Endodermal cell (in vitro differentiated cells): ENCODE measurements around the gene IPMK. TPM values are rescaled to one million over a fixed set of nuclear protein-coding genes. Genes with fewer than 3 reads are reported as not detected.

Experiments
- DNase-seq: peaks from one replicate; pipeline ENCODE4 v3.0.0-alpha.2; 2017
- H3K27ac ChIP-seq: 2 replicates; pipeline ENCODE4 v1.5.1; 2013; ENCODE audit warnings: mild to moderate bottlenecking, low read depth, low read length, moderate library complexity
- H3K27me3 ChIP-seq: 2 replicates; pipeline ENCODE4 v1.6.1; 2013; ENCODE audit warnings: mild to moderate bottlenecking, low read length, moderate library complexity; ENCODE audit not compliant: insufficient read depth, control insufficient read depth, poor library complexity, severe bottlenecking
- H3K36me3 ChIP-seq: 2 replicates; pipeline ENCODE4 v1.7.0; 2013; ENCODE audit warnings: mild to moderate bottlenecking, low read length, moderate library complexity; ENCODE audit not compliant: control insufficient read depth, insufficient read depth
- H3K4me1 ChIP-seq: one replicate; pipeline ENCODE4 v1.7.0; 2013; ENCODE audit warnings: low read length; ENCODE audit not compliant: control insufficient read depth, insufficient read depth
- H3K4me3 ChIP-seq: 2 replicates; pipeline ENCODE4 v1.5.1; 2013; ENCODE audit warnings: mild to moderate bottlenecking, low read length, moderate library complexity
- H3K9ac ChIP-seq: 2 replicates; pipeline ENCODE4 v1.6.1; 2013; ENCODE audit warnings: mild to moderate bottlenecking, low read length, moderate library complexity; ENCODE audit not compliant: poor library complexity, severe bottlenecking; ENCODE audit errors: extremely low read depth
- H3K9me3 ChIP-seq: 2 replicates; pipeline ENCODE4 v1.6.1; 2013; ENCODE audit warnings: mild to moderate bottlenecking, low read length, moderate library complexity; ENCODE audit not compliant: control insufficient read depth
- H3K27ac Mint-ChIP-seq: 2 replicates; pipeline ENCODE4 v1.8.0; 2020; ENCODE audit warnings: mixed read lengths
- H3K27me3 Mint-ChIP-seq: 2 replicates; pipeline ENCODE4 v1.8.0; 2021; ENCODE audit warnings: mild to moderate bottlenecking, mixed read lengths; ENCODE audit not compliant: insufficient read depth
- H3K36me3 Mint-ChIP-seq: 2 replicates; pipeline ENCODE4 v1.8.0; 2020; ENCODE audit warnings: low read depth, mixed read lengths
- H3K4me1 Mint-ChIP-seq: 2 replicates; pipeline ENCODE4 v1.8.0; 2020; ENCODE audit warnings: mixed read lengths
- H3K4me3 Mint-ChIP-seq: 2 replicates; pipeline ENCODE4 v1.8.0; 2020; ENCODE audit warnings: mild to moderate bottlenecking, moderate library complexity, mixed read lengths
- H3K9me3 Mint-ChIP-seq: 2 replicates; pipeline ENCODE4 v1.8.0; 2020; ENCODE audit warnings: mild to moderate bottlenecking, mixed read lengths
- WGBS, 2 experiments: methylation state at CpG; one replicate each; pipeline versions ENCODE4 v1.1.5 to v1.1.7; 2013; ENCODE audit warnings: missing lambda C conversion rate in 2 of 2, mixed read lengths in 1 of 2; ENCODE audit not compliant: insufficient coverage in 1 of 2, insufficient read length in 1 of 2; 5-methylcytosine and 5-hydroxymethylcytosine counted together
- total RNA-seq, 2 donors: library from RNA; stranded (reverse); fragmentation: NEBNext Ultra II Directional in 1 of 2; extraction: Animal tissue kit (Norgen Biotek cat#: 25700) in 1 of 2; gene quantifications; 2 replicates in 1 of 2; 3 replicates in 1 of 2; pipeline ENCODE4 v1.2.1, GENCODE V29; 2021
- TF ChIP-seq, protein P1 (sequence below): fragments of 200-600 bp; sonication (generic); conservative IDR thresholded peaks from 2 replicates; pipeline ENCODE4 v1.5.0; 2021; ENCODE audit warnings: antibody characterized with exemption, mild to moderate bottlenecking

Gene IPMK
- total RNA-seq, 2 donors from 2014 or later, result 9.3 to 9.4 TPM

DNA sequence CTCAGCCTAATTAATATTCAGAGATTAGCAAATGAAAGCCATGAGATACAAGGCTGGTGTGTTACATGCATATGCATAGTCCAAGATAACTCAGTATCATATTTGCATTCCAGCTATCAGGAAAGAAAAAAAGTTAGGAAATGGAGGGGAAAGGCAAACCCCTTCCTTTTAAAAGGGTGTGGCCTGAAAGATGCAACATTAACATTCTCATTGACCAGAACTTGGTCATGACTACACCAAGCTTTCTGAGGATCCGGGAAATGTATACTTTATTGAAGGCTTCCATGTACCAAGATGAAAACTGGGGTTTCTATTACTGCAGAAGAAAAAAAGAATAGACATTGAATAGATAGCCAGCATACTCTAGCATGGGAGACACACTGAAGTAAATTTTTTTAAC lies 96.5 kb downstream of the IPMK start:
- TF ChIP-seq, protein P1, sequence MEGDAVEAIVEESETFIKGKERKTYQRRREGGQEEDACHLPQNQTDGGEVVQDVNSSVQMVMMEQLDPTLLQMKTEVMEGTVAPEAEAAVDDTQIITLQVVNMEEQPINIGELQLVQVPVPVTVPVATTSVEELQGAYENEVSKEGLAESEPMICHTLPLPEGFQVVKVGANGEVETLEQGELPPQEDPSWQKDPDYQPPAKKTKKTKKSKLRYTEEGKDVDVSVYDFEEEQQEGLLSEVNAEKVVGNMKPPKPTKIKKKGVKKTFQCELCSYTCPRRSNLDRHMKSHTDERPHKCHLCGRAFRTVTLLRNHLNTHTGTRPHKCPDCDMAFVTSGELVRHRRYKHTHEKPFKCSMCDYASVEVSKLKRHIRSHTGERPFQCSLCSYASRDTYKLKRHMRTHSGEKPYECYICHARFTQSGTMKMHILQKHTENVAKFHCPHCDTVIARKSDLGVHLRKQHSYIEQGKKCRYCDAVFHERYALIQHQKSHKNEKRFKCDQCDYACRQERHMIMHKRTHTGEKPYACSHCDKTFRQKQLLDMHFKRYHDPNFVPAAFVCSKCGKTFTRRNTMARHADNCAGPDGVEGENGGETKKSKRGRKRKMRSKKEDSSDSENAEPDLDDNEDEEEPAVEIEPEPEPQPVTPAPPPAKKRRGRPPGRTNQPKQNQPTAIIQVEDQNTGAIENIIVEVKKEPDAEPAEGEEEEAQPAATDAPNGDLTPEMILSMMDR, result no peak
- no peaks in the 10 kb centered on the region for H3K4me1 ChIP-seq
- no peaks in the 10 kb centered on the region for H3K9me3 ChIP-seq
- no peak for DNase-seq
- Mint-ChIP-seq H3K4me1 (no peaks in the 10 kb centered on the region), H3K27me3 (no peaks in the 10 kb centered on the region), H3K4me3 (no peak overlapping the region), H3K36me3 (no peaks in the 10 kb centered on the region), H3K27ac (no peak overlapping the region), H3K9me3 (no peaks in the 10 kb centered on the region)
- H3K9ac ChIP-seq, result no peak overlapping the region
- 85 to 100% methylated on average over 1 of the region's 1 CpG for WGBS, 2 experiments
- H3K36me3 ChIP-seq, result no peaks in the 10 kb centered on the region
- H3K27ac ChIP-seq, result no peak overlapping the region
- no peaks in the 10 kb centered on the region for H3K27me3 ChIP-seq
- H3K4me3 ChIP-seq, result no peak overlapping the region

DNA sequence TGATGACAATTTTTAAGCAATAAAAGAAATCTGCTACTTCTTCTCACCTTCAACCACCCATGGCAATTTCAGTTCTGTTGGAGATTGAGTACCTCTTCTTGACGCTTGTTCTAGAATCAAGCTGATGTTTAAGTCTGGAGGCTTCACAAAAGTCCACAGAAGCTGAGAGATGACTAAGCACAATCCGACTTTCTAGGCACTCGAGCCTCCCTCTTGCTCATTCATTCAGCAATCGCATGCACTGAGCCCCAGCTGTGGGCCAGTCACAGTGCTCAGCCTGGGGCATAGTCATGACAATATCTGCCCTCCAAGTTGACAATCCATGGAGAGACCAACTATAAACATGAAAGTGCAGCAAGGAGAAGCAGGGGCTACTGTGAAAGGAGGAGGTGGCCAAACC lies 103.2 kb downstream of the IPMK start:
- TF ChIP-seq, protein P1, result no peak
- no peaks in the 10 kb centered on the region for H3K4me1 ChIP-seq
- DNase-seq, result no peak
- H3K4me3 ChIP-seq, result no peak overlapping the region
- Mint-ChIP-seq H3K27me3 (no peaks in the 10 kb centered on the region), H3K27ac (no peak overlapping the region), H3K4me1 (peaks cover 8% of the 10 kb centered on the region), H3K9me3 (peaks cover 3% of the 10 kb centered on the region), H3K4me3 (no peak overlapping the region), H3K36me3 (no peaks in the 10 kb centered on the region)
- H3K27ac ChIP-seq, result no peak overlapping the region
- 84 to 88% methylated on average over 3 to 4 of the region's 4 CpGs for WGBS, 2 experiments
- H3K27me3 ChIP-seq, result no peaks in the 10 kb centered on the region
- H3K36me3 ChIP-seq, result no peaks in the 10 kb centered on the region
- H3K9me3 ChIP-seq, result no peaks in the 10 kb centered on the region
- H3K9ac ChIP-seq, result no peak overlapping the region

DNA sequence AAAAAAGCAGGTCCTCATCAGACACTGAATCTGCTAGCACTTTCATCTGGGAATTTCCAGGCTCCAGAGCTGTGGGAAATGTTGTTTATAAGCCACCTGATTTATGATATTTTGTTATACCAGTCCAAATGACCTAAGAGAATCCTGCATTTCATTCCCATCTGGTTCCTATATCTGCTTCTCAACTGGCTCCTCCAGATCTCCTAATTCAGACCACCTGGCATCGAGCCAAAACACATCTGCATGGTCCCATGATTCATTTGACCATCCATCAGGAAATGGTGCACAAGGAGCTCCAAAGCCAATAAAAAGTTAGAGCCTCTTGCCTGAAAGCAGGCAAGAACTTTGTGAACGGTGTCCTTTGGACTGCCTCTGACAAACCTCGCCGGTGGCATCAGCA lies 108.9 kb downstream of the IPMK start:
- Histone ChIP-seq H3K9me3 (no peaks in the 10 kb centered on the region), H3K9ac (no peak overlapping the region), H3K27ac (no peak overlapping the region), H3K4me3 (no peak overlapping the region), H3K4me1 (no peaks in the 10 kb centered on the region), H3K36me3 (no peaks in the 10 kb centered on the region), H3K27me3 (peaks cover 12% of the 10 kb centered on the region)
- Mint-ChIP-seq H3K9me3 (no peaks in the 10 kb centered on the region), H3K27me3 (peaks cover 5% of the 10 kb centered on the region), H3K4me3 (no peak overlapping the region), H3K27ac (no peak overlapping the region), H3K36me3 (no peaks in the 10 kb centered on the region), H3K4me1 (peaks cover 17% of the 10 kb centered on the region)
- DNase-seq, result no peak
- TF ChIP-seq, protein P1, result no peak
- 92 to 94% methylated on average over 4 of the region's 4 CpGs for WGBS, 2 experiments
